HepG2 (cell line): ENCODE results near the gene TMEM176A. TPM values are rescaled to one million over a fixed set of nuclear protein-coding genes. Genes with fewer than 3 reads are reported as not detected.

ENCODE experiments used
- FOSL2 ChIP-seq: sonication (generic); formaldehyde crosslinking; IDR thresholded peaks from 2 replicates; pipeline ENCODE4 v1.4.0; 2020; ENCODE audit warnings: missing genetic modification reagents
- HES4 ChIP-seq: sonication (generic); formaldehyde crosslinking; IDR thresholded peaks from 2 replicates; pipeline ENCODE4 v1.9.0; 2021; ENCODE audit warnings: mild to moderate bottlenecking, missing genetic modification reagents, borderline replicate concordance
- IKZF5 ChIP-seq: IDR thresholded peaks from 2 replicates; pipeline ENCODE4 v1.6.1; 2018; ENCODE audit warnings: missing genetic modification reagents, mild to moderate bottlenecking, missing compliant biosample characterization
- MZF1 ChIP-seq: sonication (generic); formaldehyde crosslinking; IDR thresholded peaks from 2 replicates; pipeline ENCODE4 v1.8.1; 2023; ENCODE audit warnings: mild to moderate bottlenecking, missing genetic modification reagents, borderline replicate concordance
- PAXIP1 ChIP-seq: sonication (generic); formaldehyde crosslinking; conservative IDR thresholded peaks from 2 replicates; pipeline ENCODE4 v1.4.0; 2020; ENCODE audit warnings: mild to moderate bottlenecking, missing genetic modification reagents, moderate library complexity
- REL ChIP-seq: sonication (generic); formaldehyde crosslinking; conservative IDR thresholded peaks from 2 replicates; pipeline ENCODE4 v1.8.0; 2022; ENCODE audit warnings: mild to moderate bottlenecking, missing genetic modification reagents, moderate library complexity
- TGIF2 ChIP-seq: IDR thresholded peaks from 2 replicates; pipeline ENCODE4 v1.6.1; 2016; ENCODE audit warnings: control low read depth, missing compliant biosample characterization
- ZNF510 ChIP-seq: sonication (generic); formaldehyde crosslinking; IDR thresholded peaks from 2 replicates; pipeline ENCODE4 v1.4.0; 2020; ENCODE audit warnings: low read depth, mild to moderate bottlenecking, missing genetic modification reagents
- ZNF577 ChIP-seq: sonication (generic); formaldehyde crosslinking; IDR thresholded peaks from 2 replicates; pipeline ENCODE4 v1.4.0; 2020; ENCODE audit warnings: mild to moderate bottlenecking, low read depth, missing genetic modification reagents, borderline replicate concordance
- ZNF670 ChIP-seq: sonication (generic); formaldehyde crosslinking; IDR thresholded peaks from 2 replicates; pipeline ENCODE4 v1.8.0; 2022; ENCODE audit warnings: mild to moderate bottlenecking, missing genetic modification reagents, borderline replicate concordance
- polyA plus RNA-seq, 8 experiments: library from polyadenylated mRNA; depleted of rRNA in 3 of 8; stranded (reverse) in 7 of 8; unstranded in 1 of 8; fragments of >200 nt; fragmentation: Illumina TruSeq in 4 of 8; extraction: Trizol in 4 of 8; gene quantifications; 2 replicates each; pipeline versions ENCODE4 v1.2.1 to v1.2.3, GENCODE V29; 2011 to 2016; ENCODE audit warnings: low read depth in 4 of 8, missing spikeins in 1 of 8, mixed read lengths in 1 of 8; ENCODE audit not compliant: insufficient read depth in 1 of 8
- total RNA-seq, 5 experiments: library from RNA; depleted of rRNA; stranded (reverse); fragments of >200 nt; fragmentation: Illumina TruSeq; extraction: Trizol; gene quantifications; 2 replicates each; pipeline ENCODE4 v1.2.3, GENCODE V29; 2016; ENCODE audit warnings: low read depth in 1 of 5
- TF ChIP-seq, protein P1 (sequence below): sonication (generic); formaldehyde crosslinking; IDR thresholded peaks from 2 replicates; pipeline ENCODE4 v1.4.0; 2020; ENCODE audit warnings: missing genetic modification reagents, borderline replicate concordance
- TF ChIP-seq, protein P2 (sequence below): sonication (generic); formaldehyde crosslinking; IDR thresholded peaks from 2 replicates; pipeline ENCODE4 v1.4.0; 2020; ENCODE audit warnings: missing genetic modification reagents, mild to moderate bottlenecking, borderline replicate concordance
- TF ChIP-seq, protein P3 (sequence below): sonication (generic); formaldehyde crosslinking; IDR thresholded peaks from 2 replicates; pipeline ENCODE4 v1.8.0; 2022; ENCODE audit warnings: missing genetic modification reagents, mild to moderate bottlenecking, moderate library complexity, borderline replicate concordance
- TF ChIP-seq, protein P4 (sequence below): sonication (generic); formaldehyde crosslinking; IDR thresholded peaks from 2 replicates; pipeline ENCODE4 v1.8.0; 2022; ENCODE audit warnings: mild to moderate bottlenecking, missing genetic modification reagents

Gene TMEM176A
- total and polyA plus RNA-seq, 2 of the 13 experiments (the other 11 are each of a cell fraction or from before 2014, with no cell fraction given) = not detected

GRCh38 chr7:150778014-150778737 is 22.4 kb upstream of the TMEM176A start (continued):
- TF ChIP-seq, protein P1, sequence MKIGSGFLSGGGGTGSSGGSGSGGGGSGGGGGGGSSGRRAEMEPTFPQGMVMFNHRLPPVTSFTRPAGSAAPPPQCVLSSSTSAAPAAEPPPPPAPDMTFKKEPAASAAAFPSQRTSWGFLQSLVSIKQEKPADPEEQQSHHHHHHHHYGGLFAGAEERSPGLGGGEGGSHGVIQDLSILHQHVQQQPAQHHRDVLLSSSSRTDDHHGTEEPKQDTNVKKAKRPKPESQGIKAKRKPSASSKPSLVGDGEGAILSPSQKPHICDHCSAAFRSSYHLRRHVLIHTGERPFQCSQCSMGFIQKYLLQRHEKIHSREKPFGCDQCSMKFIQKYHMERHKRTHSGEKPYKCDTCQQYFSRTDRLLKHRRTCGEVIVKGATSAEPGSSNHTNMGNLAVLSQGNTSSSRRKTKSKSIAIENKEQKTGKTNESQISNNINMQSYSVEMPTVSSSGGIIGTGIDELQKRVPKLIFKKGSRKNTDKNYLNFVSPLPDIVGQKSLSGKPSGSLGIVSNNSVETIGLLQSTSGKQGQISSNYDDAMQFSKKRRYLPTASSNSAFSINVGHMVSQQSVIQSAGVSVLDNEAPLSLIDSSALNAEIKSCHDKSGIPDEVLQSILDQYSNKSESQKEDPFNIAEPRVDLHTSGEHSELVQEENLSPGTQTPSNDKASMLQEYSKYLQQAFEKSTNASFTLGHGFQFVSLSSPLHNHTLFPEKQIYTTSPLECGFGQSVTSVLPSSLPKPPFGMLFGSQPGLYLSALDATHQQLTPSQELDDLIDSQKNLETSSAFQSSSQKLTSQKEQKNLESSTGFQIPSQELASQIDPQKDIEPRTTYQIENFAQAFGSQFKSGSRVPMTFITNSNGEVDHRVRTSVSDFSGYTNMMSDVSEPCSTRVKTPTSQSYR (CRISPR knock-in tag) = peak; percentile 56; the same call in 1 of the 2 replicates
- TF ChIP-seq, protein P2, sequence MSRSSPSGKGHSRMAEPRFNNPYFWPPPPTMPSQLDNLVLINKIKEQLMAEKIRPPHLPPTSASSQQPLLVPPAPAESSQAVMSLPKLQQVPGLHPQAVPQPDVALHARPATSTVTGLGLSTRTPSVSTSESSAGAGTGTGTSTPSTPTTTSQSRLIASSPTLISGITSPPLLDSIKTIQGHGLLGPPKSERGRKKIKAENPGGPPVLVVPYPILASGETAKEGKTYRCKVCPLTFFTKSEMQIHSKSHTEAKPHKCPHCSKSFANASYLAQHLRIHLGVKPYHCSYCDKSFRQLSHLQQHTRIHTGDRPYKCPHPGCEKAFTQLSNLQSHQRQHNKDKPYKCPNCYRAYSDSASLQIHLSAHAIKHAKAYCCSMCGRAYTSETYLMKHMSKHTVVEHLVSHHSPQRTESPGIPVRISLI = peak; percentile 33; the same call in 1 of the 2 replicates
- TF ChIP-seq IKZF5 (CRISPR knock-in tag) (no peak), PAXIP1 (CRISPR knock-in tag) (peak; percentile 58), ZNF510 (CRISPR knock-in tag) (no peak), ZNF670 (0 out of 2 replicates have a peak, but pooled peaks have one; percentile 24), REL (CRISPR knock-in tag) (no peak), FOSL2 (CRISPR knock-in tag) (0 out of 2 replicates have a peak, but pooled peaks have one; percentile 9), MZF1 (CRISPR knock-in tag) (no peak), ZNF577 (CRISPR knock-in tag) (no peak), TGIF2 (CRISPR knock-in tag) (no peak), HES4 (CRISPR knock-in tag) (no peak)
- TF ChIP-seq, protein P3, sequence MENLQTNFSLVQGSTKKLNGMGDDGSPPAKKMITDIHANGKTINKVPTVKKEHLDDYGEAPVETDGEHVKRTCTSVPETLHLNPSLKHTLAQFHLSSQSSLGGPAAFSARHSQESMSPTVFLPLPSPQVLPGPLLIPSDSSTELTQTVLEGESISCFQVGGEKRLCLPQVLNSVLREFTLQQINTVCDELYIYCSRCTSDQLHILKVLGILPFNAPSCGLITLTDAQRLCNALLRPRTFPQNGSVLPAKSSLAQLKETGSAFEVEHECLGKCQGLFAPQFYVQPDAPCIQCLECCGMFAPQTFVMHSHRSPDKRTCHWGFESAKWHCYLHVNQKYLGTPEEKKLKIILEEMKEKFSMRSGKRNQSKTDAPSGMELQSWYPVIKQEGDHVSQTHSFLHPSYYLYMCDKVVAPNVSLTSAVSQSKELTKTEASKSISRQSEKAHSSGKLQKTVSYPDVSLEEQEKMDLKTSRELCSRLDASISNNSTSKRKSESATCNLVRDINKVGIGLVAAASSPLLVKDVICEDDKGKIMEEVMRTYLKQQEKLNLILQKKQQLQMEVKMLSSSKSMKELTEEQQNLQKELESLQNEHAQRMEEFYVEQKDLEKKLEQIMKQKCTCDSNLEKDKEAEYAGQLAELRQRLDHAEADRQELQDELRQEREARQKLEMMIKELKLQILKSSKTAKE (CRISPR knock-in tag) = peak; percentile 56; the same call in 1 of the 2 replicates
- TF ChIP-seq, protein P4, sequence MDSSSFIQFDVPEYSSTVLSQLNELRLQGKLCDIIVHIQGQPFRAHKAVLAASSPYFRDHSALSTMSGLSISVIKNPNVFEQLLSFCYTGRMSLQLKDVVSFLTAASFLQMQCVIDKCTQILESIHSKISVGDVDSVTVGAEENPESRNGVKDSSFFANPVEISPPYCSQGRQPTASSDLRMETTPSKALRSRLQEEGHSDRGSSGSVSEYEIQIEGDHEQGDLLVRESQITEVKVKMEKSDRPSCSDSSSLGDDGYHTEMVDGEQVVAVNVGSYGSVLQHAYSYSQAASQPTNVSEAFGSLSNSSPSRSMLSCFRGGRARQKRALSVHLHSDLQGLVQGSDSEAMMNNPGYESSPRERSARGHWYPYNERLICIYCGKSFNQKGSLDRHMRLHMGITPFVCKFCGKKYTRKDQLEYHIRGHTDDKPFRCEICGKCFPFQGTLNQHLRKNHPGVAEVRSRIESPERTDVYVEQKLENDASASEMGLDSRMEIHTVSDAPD (CRISPR knock-in tag) = no peak
